ENCODE measurements around the gene LRRK1.

The LRRK1 gene

GRCh38 chr15:100932676-100933348 is 13.7 kb downstream of the LRRK1 start:
- H3K9me3 ChIP-seq, result no peaks in the 10 kb centered on the region
- no peak for DNase-seq
- no peaks in the 10 kb centered on the region for H3K36me3 ChIP-seq
- H3K4me1 ChIP-seq, result no peaks in the 10 kb centered on the region
- no peak overlapping the region for H3K4me3 ChIP-seq (ENCODE audit: low read depth, low read length)
- no peak for TF ChIP-seq CTCF (IDR thresholded peaks at IDR 0.05; ENCODE audit: low read depth, low read length)
- no peaks in the 10 kb centered on the region for H3K27me3 ChIP-seq

GRCh38 chr15:100934166-100934565 is 15.0 kb downstream of the LRRK1 start:
- no peaks in the 10 kb centered on the region for H3K4me1 ChIP-seq
- no peak for TF ChIP-seq CTCF (IDR thresholded peaks at IDR 0.05; ENCODE audit: low read depth, low read length)
- no peak for DNase-seq
- no peak overlapping the region for H3K4me3 ChIP-seq (ENCODE audit: low read depth, low read length)
- H3K36me3 ChIP-seq, result no peaks in the 10 kb centered on the region
- H3K27me3 ChIP-seq, result no peaks in the 10 kb centered on the region; the same call in 1 of the 2 replicates
- H3K9me3 ChIP-seq, result no peaks in the 10 kb centered on the region

- no peak for DNase-seq
- Histone ChIP-seq H3K4me1 (no peaks in the 10 kb centered on the region), H3K36me3 (no peaks in the 10 kb centered on the region), H3K27me3 (no peaks in the 10 kb centered on the region; the same call in 1 of the 2 replicates), H3K4me3 (ENCODE audit: low read depth, low read length) (no peak overlapping the region), H3K9me3 (no peaks in the 10 kb centered on the region)
- TF ChIP-seq CTCF (IDR thresholded peaks at IDR 0.05; ENCODE audit: low read depth, low read length), result 0 out of 2 replicates have a peak, but pooled peaks have one; percentile 9
Measured at GRCh38 chr15:100934726-100935125, 15.6 kb downstream of the LRRK1 start.

- no peak for TF ChIP-seq CTCF (IDR thresholded peaks at IDR 0.05; ENCODE audit: low read depth, low read length)
- no peaks in the 10 kb centered on the region; the same call in 1 of the 2 replicates for H3K27me3 ChIP-seq
- no peaks in the 10 kb centered on the region for H3K36me3 ChIP-seq
- H3K4me3 ChIP-seq (ENCODE audit: low read depth, low read length), result no peak overlapping the region
- no peaks in the 10 kb centered on the region for H3K9me3 ChIP-seq
- no peaks in the 10 kb centered on the region for H3K4me1 ChIP-seq
- DNase-seq, result no peak
Measured at GRCh38 chr15:100937171-100937570, 18.0 kb downstream of the LRRK1 start.

GRCh38 chr15:100939791-100940190 is 20.6 kb downstream of the LRRK1 start:
- no peak overlapping the region for H3K4me3 ChIP-seq (ENCODE audit: low read depth, low read length)
- H3K4me1 ChIP-seq, result no peaks in the 10 kb centered on the region
- no peaks in the 10 kb centered on the region for H3K36me3 ChIP-seq
- no peak for DNase-seq
- no peaks in the 10 kb centered on the region for H3K9me3 ChIP-seq
- TF ChIP-seq CTCF (IDR thresholded peaks at IDR 0.05; ENCODE audit: low read depth, low read length), result no peak
- H3K27me3 ChIP-seq, result no peaks in the 10 kb centered on the region; the same call in 1 of the 2 replicates

- no peak for DNase-seq
- Histone ChIP-seq H3K4me1 (no peaks in the 10 kb centered on the region), H3K9me3 (no peaks in the 10 kb centered on the region), H3K4me3 (ENCODE audit: low read depth, low read length) (no peak overlapping the region), H3K36me3 (no peaks in the 10 kb centered on the region), H3K27me3 (no peaks in the 10 kb centered on the region; the same call in 1 of the 2 replicates)
- TF ChIP-seq CTCF (IDR thresholded peaks at IDR 0.05; ENCODE audit: low read depth, low read length), result no peak
Measured at GRCh38 chr15:100940767-100941379, 21.7 kb downstream of the LRRK1 start.
